EL (cell line): ENCODE results near the gene DPP6.

ENCODE experiments used
- DNase-seq: peaks from one replicate; pipeline ENCODE4 v3.0.0-alpha.2; 2016

Gene DPP6

GRCh38 chr7:154480817-154481216 is 428.6 kb downstream of the DPP6 start:
- DNase-seq, result no peak

DNA sequence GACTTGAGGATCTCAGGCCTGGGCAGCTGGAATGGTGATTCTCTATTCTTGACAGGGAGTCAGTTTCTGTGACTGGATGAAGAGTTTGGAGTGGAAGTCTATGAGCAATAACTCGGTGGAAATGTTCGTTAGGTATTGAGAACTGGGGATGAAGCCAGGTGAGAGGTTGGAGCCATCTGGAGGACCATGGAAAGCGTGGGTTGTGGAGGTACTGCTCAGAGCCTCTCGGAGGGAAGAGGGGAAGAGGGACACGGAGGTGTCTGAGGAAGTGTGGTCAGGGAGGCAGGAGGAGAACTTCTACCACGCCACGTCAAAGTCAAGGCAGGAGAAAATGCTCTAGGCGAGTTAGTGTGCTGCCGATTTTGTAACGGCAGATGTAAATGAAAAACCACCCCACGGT is 430.7 kb downstream of the DPP6 start:
- no peak for DNase-seq

GRCh38 chr7:154484406-154484805 is 432.2 kb downstream of the DPP6 start:
- DNase-seq, result no peak

DNA sequence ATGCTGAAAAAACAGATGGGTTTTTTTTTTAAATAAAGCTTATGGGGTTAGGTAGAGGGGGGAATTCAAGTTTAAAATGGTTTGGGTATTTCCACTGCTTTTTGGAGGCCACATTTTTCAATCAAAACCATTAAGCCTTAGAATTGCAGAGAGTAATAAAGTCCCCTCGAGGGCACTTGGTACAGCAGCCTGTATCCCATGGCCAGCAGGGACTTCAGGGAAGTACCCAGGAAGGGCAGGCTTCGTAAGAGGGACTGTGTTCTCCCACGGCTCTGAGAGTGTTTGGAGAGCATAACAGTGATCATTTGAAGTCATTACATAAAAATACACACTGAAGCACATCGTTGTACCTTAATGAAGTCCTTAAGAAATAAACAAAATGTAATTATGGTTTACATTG is 432.7 kb downstream of the DPP6 start:
- DNase-seq, result no peak

- no peak for DNase-seq
Measured at GRCh38 chr7:154489897-154490296, 437.7 kb downstream of the DPP6 start.

- no peak for DNase-seq
Measured at GRCh38 chr7:154493594-154493993, 441.4 kb downstream of the DPP6 start.

GRCh38 chr7:154497751-154498150 is 445.6 kb downstream of the DPP6 start:
- DNase-seq, result no peak

DNA sequence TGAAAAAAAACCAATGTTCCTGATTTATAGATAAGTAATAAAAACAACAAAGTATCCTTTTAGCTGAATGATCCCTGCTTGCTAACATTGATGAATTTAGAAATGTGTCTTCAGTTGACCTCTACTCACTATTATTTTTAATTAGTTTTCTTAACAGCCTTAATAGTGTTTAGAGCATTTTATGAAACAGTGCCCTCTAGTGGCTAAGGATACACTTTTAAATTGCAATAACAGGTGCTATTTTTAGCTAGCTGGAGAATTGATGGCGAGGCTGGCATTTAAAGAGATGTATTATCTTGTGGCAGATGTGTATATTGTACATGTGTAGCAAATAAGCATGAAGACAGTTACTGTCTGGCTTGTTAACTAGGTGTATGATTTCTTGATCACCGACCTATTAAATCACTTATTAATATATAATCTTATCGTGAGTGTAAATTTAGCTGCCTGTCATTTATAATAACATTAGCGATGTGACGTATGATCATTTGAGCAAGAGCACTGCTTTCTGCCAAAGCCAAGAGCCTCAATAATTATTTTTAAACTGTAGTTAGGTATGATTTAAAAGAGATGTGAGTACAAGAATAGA is 451.9 kb downstream of the DPP6 start:
- peak; percentile 6 for DNase-seq

GRCh38 chr7:154504918-154505317 is 452.7 kb downstream of the DPP6 start:
- no peak for DNase-seq

- DNase-seq, result no peak
Measured at GRCh38 chr7:154505362-154505761, 453.2 kb downstream of the DPP6 start.

- no peak for DNase-seq
Measured at GRCh38 chr7:154509192-154509591, 457.0 kb downstream of the DPP6 start.

DNA sequence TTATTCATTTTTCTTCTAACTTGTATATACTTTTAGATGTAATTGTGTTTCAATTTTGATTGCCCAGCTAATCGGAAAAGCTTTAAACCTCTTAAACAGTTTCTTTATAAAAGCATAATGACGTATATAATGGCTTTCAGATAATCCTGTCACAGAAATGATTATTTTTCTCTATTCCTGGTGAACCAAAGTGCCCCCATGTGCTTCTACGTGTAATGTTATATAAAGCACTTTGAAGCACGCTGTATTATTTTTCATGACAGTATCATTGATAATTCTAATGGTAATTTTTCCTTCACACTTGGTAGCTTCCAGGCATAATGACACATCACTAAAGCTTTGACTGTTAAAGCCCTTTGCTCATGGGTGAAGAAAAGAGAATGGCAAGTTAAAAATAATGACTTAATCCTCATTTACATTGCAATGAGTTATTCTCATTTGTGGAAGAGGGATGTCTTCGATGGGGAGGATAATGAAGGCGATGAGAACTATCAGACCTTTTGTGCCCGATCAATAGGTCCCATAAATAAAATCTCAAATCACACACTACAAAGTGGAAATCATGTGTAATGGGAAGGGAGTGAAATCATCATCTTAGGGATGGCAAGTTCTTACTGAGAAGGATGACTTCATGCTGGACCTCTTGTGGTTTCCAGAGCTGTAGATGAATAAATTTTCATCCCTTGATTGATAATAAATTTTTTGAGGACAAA is 460.1 kb downstream of the DPP6 start:
- no peak for DNase-seq

DNA sequence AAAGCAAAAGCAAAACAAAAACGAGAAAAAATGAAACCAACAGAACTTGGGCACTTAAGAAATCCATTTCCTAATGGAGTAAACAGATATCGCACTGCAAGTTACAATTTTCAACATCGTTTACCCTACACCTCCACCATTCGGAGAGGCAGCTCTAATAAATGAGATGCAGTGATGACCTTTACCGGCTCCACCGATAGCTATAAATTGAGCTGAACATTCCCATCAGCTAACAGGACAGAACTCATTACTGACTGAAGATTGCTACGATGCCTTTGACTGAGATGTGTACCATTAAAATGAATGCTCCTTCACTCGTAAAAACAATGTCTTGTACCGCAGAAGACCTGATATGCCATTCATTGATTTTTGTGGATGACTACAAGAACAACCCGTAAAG is 465.6 kb downstream of the DPP6 start:
- no peak for DNase-seq

DNA sequence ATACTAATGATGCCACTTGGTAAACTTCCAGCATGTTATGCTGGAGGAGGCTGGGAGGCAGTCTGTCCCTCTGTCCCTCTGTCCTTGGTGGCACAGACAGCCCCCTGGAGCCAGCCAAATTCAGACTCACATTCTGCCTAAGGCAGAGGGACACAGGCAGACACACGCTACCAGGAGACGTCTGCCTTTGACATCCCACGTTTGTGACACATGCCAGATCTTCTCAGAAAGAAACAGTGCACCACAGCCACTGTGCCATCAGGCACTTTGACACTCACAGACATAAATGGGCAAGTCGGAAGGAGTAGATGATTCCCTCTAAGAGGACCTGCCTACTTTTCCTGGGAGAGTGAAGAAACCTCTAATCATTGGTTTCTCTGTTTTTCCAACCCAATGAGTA is 467.0 kb downstream of the DPP6 start:
- DNase-seq, result no peak

- DNase-seq, result no peak
Measured at GRCh38 chr7:154530136-154530535, 477.9 kb downstream of the DPP6 start.

- no peak for DNase-seq
Measured at GRCh38 chr7:154532771-154533170, 480.6 kb downstream of the DPP6 start.

- DNase-seq, result no peak
Measured at GRCh38 chr7:154540596-154540995, 488.4 kb downstream of the DPP6 start.

- DNase-seq, result no peak
Measured at GRCh38 chr7:154541606-154542005, 489.4 kb downstream of the DPP6 start.

GRCh38 chr7:154546946-154547587 is 494.9 kb downstream of the DPP6 start:
- DNase-seq, result no peak

GRCh38 chr7:154553711-154554265 is 501.6 kb downstream of the DPP6 start:
- DNase-seq, result no peak

DNA sequence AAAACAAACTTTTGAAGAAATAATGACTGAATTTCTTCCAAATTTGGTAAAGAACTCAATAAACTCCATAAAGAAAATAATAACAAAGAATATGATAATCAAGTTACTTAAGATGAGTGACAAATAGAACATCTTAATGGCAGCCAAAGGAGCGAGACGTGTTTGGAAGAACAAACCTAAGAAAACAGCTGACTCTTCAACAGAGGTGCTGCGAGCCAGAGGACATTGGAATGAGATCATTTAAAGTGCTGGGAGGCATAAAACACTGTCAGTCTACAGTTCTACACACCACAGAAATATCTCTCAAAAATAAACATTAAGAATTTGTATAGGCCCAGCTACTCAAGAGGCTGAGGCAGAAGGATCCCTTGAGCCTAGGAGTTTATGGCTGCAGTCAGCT is 507.3 kb downstream of the DPP6 start:
- no peak for DNase-seq

GRCh38 chr7:154564676-154565075 is 512.5 kb downstream of the DPP6 start:
- no peak for DNase-seq

DNA sequence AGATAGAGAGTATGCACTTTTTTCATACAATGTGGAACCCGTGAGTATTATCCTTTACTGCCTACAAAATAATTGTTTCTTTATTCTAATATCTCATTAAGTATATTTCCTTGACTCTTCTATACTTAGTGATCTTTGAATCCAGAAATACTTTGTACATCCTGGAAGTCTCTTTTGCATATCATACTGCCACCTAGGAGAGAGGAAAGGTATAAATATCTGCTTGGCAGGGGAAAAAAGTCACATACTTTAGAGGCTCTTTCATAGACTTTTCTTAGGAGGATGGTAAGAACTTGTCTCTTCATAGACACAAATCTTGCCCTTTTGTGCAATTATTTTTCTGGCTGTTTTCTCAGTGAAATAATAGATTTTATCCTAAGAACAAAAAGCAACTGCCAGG is 514.7 kb downstream of the DPP6 start:
- no peak for DNase-seq

- DNase-seq, result no peak
Measured at GRCh38 chr7:154568346-154568745, 516.1 kb downstream of the DPP6 start.
